Activated CD4-positive, CD25-positive, alpha-beta regulatory T cell treated with anti-CD3 and anti-CD28 coated beads, Interleukin-2, amount 50 U/mL, for 72 hours (primary cell): ENCODE measurements around the gene CD58.
"Not testable (repeated sequence)": the region's sequence is repeated elsewhere in the genome, so short reads cannot be mapped to it uniquely, and the experiment has no call there.

Experiments used
- DNase-seq: peaks from one replicate; pipeline ENCODE4 v3.0.0; 2021

The CD58 gene

GRCh38 chr1:116570358-116571214 is at the start of gene CD58:
Gene CD58 (minus strand): TSS chr1:116571026. CDS start chr1:116570972, 54 bp downstream.
- DNase-seq, result peak; percentile 86

GRCh38 chr1:116620392-116620791 is 49.6 kb upstream of the CD58 start:
- not testable (repeated sequence) for DNase-seq

- not testable (repeated sequence) for DNase-seq
These were observed 48.3 kb upstream of the CD58 start for GRCh38 chr1:116619106-116619505.

- not testable (repeated sequence) for DNase-seq
These were observed 47.0 kb upstream of the CD58 start for GRCh38 chr1:116617808-116618207.

- not testable (repeated sequence) for DNase-seq
These were observed 43.0 kb upstream of the CD58 start for GRCh38 chr1:116613825-116614224.

GRCh38 chr1:116609801-116610371 is 39.1 kb upstream of the CD58 start:
- peak; percentile 38 for DNase-seq

GRCh38 chr1:116608841-116609240 is 38.0 kb upstream of the CD58 start:
- DNase-seq, result not testable (repeated sequence)

- DNase-seq, result not testable (repeated sequence)
These were observed 37.3 kb upstream of the CD58 start for GRCh38 chr1:116608151-116608550.

- not testable (repeated sequence) for DNase-seq
These were observed 36.6 kb upstream of the CD58 start for GRCh38 chr1:116607463-116607862.

GRCh38 chr1:116606067-116606466 is 35.2 kb upstream of the CD58 start:
- DNase-seq, result not testable (repeated sequence)

GRCh38 chr1:116605315-116605714 is 34.5 kb upstream of the CD58 start:
- DNase-seq, result no peak

GRCh38 chr1:116604408-116604807 is 33.6 kb upstream of the CD58 start:
- not testable (repeated sequence) for DNase-seq

- DNase-seq, result not testable (repeated sequence)
These were observed 32.8 kb upstream of the CD58 start for GRCh38 chr1:116603646-116604045.

- not testable (repeated sequence) for DNase-seq
These were observed 28.5 kb upstream of the CD58 start for GRCh38 chr1:116599369-116599768.

- not testable (repeated sequence) for DNase-seq
These were observed 27.7 kb upstream of the CD58 start for GRCh38 chr1:116598420-116599036.

- DNase-seq, result not testable (repeated sequence)
These were observed 26.6 kb upstream of the CD58 start for GRCh38 chr1:116597388-116597787.

- DNase-seq, result not testable (repeated sequence)
These were observed 26.0 kb upstream of the CD58 start for GRCh38 chr1:116596742-116597307.

- DNase-seq, result not testable (repeated sequence)
These were observed 25.3 kb upstream of the CD58 start for GRCh38 chr1:116595946-116596741.

- DNase-seq, result not testable (repeated sequence)
These were observed 24.4 kb upstream of the CD58 start for GRCh38 chr1:116595065-116595840.

- not testable (repeated sequence) for DNase-seq
These were observed 23.2 kb upstream of the CD58 start for GRCh38 chr1:116593977-116594376.

- DNase-seq, result not testable (repeated sequence)
These were observed 22.6 kb upstream of the CD58 start for GRCh38 chr1:116593401-116593800.
